Nephron progenitor cell (in vitro differentiated cells): ENCODE data around the gene KLHDC4.
A peak's percentile ranks its signal among the peaks of the same experiment; 100 is the strongest.

Experiments used
- DNase-seq: peaks from one replicate; pipeline ENCODE4 v3.0.0; 2021
- H3K27ac Mint-ChIP-seq: 2 replicates; pipeline ENCODE4 v1.8.0; 2021; ENCODE audit warnings: mild to moderate bottlenecking, moderate library complexity, mixed read lengths
- H3K27me3 Mint-ChIP-seq: 2 replicates; pipeline ENCODE4 v1.8.0; 2021; ENCODE audit warnings: mild to moderate bottlenecking, low read depth, mixed read lengths; ENCODE audit not compliant: poor library complexity
- H3K36me3 Mint-ChIP-seq: 2 replicates; pipeline ENCODE4 v1.8.0; 2021; ENCODE audit warnings: low read depth, mixed read lengths
- H3K4me1 Mint-ChIP-seq: 2 replicates; pipeline ENCODE4 v1.8.0; 2021; ENCODE audit warnings: mixed read lengths
- H3K4me3 Mint-ChIP-seq: 2 replicates; pipeline ENCODE4 v1.8.0; 2021; ENCODE audit warnings: mild to moderate bottlenecking, moderate library complexity, mixed read lengths
- H3K9me3 Mint-ChIP-seq: 2 replicates; pipeline ENCODE4 v1.8.0; 2021; ENCODE audit warnings: mild to moderate bottlenecking, moderate library complexity, mixed read lengths
- TF ChIP-seq, protein P1 (sequence below): fragments of 200-600 bp; sonication (generic); IDR thresholded peaks from 2 replicates; pipeline ENCODE4 v1.5.0; 2021; ENCODE audit warnings: antibody characterized with exemption

The KLHDC4 gene

GRCh38 chr16:87667443-87667842 lies 98.3 kb downstream of the KLHDC4 start:
- Mint-ChIP-seq H3K4me3 (no peak overlapping the region), H3K27ac (peak overlapping the region; percentile 66), H3K9me3 (no peaks in the 10 kb centered on the region), H3K36me3 (no peaks in the 10 kb centered on the region), H3K27me3 (peaks cover 7% of the 10 kb centered on the region), H3K4me1 (no peaks in the 10 kb centered on the region)
- DNase-seq, result no peak
- TF ChIP-seq, protein P1, sequence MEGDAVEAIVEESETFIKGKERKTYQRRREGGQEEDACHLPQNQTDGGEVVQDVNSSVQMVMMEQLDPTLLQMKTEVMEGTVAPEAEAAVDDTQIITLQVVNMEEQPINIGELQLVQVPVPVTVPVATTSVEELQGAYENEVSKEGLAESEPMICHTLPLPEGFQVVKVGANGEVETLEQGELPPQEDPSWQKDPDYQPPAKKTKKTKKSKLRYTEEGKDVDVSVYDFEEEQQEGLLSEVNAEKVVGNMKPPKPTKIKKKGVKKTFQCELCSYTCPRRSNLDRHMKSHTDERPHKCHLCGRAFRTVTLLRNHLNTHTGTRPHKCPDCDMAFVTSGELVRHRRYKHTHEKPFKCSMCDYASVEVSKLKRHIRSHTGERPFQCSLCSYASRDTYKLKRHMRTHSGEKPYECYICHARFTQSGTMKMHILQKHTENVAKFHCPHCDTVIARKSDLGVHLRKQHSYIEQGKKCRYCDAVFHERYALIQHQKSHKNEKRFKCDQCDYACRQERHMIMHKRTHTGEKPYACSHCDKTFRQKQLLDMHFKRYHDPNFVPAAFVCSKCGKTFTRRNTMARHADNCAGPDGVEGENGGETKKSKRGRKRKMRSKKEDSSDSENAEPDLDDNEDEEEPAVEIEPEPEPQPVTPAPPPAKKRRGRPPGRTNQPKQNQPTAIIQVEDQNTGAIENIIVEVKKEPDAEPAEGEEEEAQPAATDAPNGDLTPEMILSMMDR, result no peak

- no peaks in the 10 kb centered on the region for H3K9me3 Mint-ChIP-seq
- DNase-seq, result no peak
- peaks cover 9% of the 10 kb centered on the region for H3K27me3 Mint-ChIP-seq
- no peak overlapping the region for H3K4me3 Mint-ChIP-seq
- no peaks in the 10 kb centered on the region for H3K36me3 Mint-ChIP-seq
- H3K27ac Mint-ChIP-seq, result no peak overlapping the region
- no peaks in the 10 kb centered on the region for H3K4me1 Mint-ChIP-seq
- TF ChIP-seq, protein P1, result no peak
Observed at GRCh38 chr16:87666919-87667318, 98.9 kb downstream of the KLHDC4 start.

DNA sequence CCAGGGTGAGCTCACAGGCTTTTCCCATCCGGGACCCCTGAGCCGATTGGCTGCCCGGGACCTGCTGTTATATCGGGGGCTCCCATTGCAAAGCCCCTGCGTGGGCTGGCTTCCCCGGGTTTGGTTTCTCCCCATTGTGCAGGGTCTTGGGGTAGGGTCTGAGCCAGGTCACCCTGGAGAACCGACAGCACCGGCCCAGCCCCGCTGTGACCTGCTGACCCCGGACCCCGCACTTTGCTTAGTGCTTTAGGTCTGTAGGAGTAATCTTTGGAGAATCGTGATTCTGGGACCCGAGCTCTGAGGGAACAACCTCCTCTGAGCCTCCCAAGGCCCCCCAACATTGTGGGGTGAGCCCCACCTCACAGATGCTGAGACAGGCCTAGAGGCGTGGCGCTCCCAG lies 100.6 kb downstream of the KLHDC4 start:
- H3K36me3 Mint-ChIP-seq, result no peaks in the 10 kb centered on the region
- H3K4me3 Mint-ChIP-seq, result no peak overlapping the region
- H3K4me1 Mint-ChIP-seq, result no peaks in the 10 kb centered on the region
- no peak overlapping the region for H3K27ac Mint-ChIP-seq
- H3K27me3 Mint-ChIP-seq, result peaks cover 17% of the 10 kb centered on the region
- H3K9me3 Mint-ChIP-seq, result no peaks in the 10 kb centered on the region
- TF ChIP-seq, protein P1, result no peak
- no peak for DNase-seq

DNA sequence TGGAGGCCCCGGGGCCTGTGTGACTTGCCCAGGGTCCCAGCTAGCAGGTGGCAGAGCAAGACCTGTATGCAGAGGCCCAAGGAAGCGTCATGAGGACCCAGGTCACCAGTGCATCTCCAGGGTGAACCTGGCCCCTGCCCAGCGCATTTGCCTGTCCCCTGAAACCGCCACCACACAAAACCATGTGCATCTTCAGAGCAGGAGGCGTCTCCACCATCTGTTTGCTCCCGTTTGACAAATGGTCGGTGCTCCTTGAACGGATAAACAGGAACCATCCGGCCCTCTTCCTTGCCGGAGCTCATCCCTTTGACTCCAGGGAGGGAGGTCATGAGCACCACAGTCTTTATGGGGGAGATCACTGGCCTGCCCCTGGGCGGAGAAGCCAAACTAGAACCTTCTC lies 101.0 kb downstream of the KLHDC4 start:
- Mint-ChIP-seq H3K4me1 (no peaks in the 10 kb centered on the region), H3K9me3 (no peaks in the 10 kb centered on the region), H3K27ac (no peak overlapping the region), H3K36me3 (no peaks in the 10 kb centered on the region), H3K27me3 (peaks cover 17% of the 10 kb centered on the region), H3K4me3 (no peak overlapping the region)
- TF ChIP-seq, protein P1, result no peak
- DNase-seq, result no peak

DNA sequence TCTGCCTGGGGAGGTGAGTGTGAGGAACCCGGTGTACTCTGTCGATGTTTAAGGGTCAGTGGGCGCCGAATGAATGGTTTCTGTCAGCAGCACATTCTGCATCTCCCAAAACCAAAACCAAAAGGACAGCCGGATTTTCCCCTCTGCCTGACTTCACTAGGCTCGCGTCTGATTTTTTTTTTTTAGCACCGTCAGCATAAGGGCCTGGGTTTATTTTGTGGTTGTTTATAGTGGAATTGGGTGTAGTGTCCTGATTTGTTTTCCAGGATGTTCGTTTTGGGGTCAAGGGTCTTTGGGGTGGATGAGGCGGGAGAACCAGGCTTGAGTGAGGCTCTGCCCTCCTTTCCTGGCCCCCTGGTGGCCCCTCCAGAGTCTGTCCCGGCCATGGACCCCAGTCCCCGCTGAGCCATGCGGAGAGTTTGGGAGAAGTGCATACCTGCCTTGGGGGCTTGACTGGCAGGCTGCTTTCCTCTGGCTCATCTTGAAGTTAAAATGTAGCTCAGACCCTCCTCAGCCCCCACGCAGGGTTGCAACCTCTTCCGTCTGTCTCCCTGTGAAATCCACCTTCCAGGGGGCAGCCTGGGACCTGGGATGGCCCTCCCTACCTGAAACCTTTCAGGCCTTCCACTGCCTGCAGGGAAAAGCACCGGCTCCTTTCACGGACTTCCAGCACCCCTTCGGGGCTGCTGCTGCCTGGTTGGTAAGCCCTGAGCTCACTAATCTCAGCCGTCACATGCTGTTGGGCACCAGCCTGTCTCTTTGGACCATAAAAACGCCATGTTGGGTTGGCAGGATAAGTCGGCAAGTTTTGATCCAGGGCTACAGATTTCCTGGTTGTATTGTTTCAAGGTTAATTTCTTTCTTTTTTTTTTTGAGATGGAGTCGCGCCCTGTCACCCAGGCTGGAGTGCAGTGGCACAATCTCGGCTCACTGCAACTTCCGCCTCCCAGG lies 103.3 kb downstream of the KLHDC4 start:
- Mint-ChIP-seq H3K4me1 (no peaks in the 10 kb centered on the region), H3K27ac (no peak overlapping the region), H3K4me3 (no peak overlapping the region), H3K36me3 (no peaks in the 10 kb centered on the region), H3K27me3 (peaks cover 22% of the 10 kb centered on the region), H3K9me3 (no peaks in the 10 kb centered on the region)
- DNase-seq, result no peak
- TF ChIP-seq, protein P1, result no peak

GRCh38 chr16:87661561-87661960 lies 104.2 kb downstream of the KLHDC4 start:
- TF ChIP-seq, protein P1, result peak; percentile 10
- H3K27me3 Mint-ChIP-seq, result peaks cover 22% of the 10 kb centered on the region

More at GRCh38 chr16:87661561-87661960, 104.2 kb downstream of the KLHDC4 start:
- H3K4me1 Mint-ChIP-seq, result peaks cover 8% of the 10 kb centered on the region
- no peaks in the 10 kb centered on the region for H3K36me3 Mint-ChIP-seq
- H3K9me3 Mint-ChIP-seq, result peaks cover 4% of the 10 kb centered on the region
- H3K27ac Mint-ChIP-seq, result no peak overlapping the region
- H3K4me3 Mint-ChIP-seq, result no peak overlapping the region
- peak; percentile 89 for DNase-seq
